Measurements from ENCODE around the gene PTOV1. TPM values are rescaled to one million over a fixed set of nuclear protein-coding genes. Genes with fewer than 3 reads are reported as not detected.

The PTOV1 gene
- total and polyA plus RNA-seq, 4 donors = 38.0 to 52.3 (median 41.3) TPM

DNA sequence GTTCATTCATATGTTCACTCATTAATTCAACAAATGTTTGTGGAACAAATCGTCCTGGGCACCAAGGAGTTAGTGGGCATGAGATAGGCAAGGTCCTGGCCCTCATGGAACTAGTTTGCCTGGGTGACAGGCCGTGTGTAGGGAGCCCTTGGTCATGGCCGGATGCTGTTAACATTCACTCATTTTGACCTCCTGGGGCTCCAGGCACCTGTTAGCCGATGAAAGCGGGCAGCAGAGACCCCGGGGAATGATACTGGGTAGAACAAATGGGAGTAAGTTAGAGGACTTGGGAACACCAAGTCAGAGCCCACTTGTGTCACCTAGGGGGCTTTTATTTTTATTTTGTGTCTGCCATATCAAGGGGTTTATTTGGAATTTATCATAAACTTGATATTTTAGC, 26.3 kb upstream of the PTOV1 start:
- Histone ChIP-seq H3K27ac (ENCODE audit: low read depth in 1 of 2, low read length in 2 of 2) (no peak overlapping the region), H3K4me1 (ENCODE audit: control insufficient read depth in 4 of 4, insufficient read depth in 4 of 4, low read length in 3 of 4) (no peaks in the 10 kb centered on the region), H3K36me3 (ENCODE audit: control insufficient read depth in 4 of 4, insufficient read depth in 3 of 4, low read depth in 1 of 4, low read length in 3 of 4) (peaks cover 0 to 21% (median 6%) of the 10 kb centered on the region in 4 donors), H3K27me3 (ENCODE audit: control insufficient read depth in 4 of 4, insufficient read depth in 4 of 4, low read length in 3 of 4) (no peaks in the 10 kb centered on the region), H3K4me3 (ENCODE audit: low read depth in 1 of 3, low read length in 3 of 3) (no peak overlapping the region), H3K9ac (ENCODE audit: low read depth in 1 of 2, low read length in 2 of 2) (no peak overlapping the region), H3K9me3 (ENCODE audit: control insufficient read depth in 4 of 4, low read length in 3 of 4) (no peaks in the 10 kb centered on the region)
- DNase-seq (ENCODE audit: low spot score) = no peak
- WGBS = 97% methylated on average over 6 of the region's 6 CpGs
- no peak for TF ChIP-seq EGR1 (IDR thresholded peaks at IDR 0.05; ENCODE audit: low read depth in 2 of 2)
- TF ChIP-seq, protein P1, sequence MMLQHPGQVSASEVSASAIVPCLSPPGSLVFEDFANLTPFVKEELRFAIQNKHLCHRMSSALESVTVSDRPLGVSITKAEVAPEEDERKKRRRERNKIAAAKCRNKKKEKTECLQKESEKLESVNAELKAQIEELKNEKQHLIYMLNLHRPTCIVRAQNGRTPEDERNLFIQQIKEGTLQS (IDR thresholded peaks at IDR 0.05) = no peak
- no peak for TF ChIP-seq SP1 (IDR thresholded peaks at IDR 0.05)
- TF ChIP-seq JUND (IDR thresholded peaks at IDR 0.05) = no peak
- TF ChIP-seq FOXA2 (IDR thresholded peaks at IDR 0.05) = no peak
- no peak for TF ChIP-seq MAX (IDR thresholded peaks at IDR 0.05)
- TF ChIP-seq, protein P2, sequence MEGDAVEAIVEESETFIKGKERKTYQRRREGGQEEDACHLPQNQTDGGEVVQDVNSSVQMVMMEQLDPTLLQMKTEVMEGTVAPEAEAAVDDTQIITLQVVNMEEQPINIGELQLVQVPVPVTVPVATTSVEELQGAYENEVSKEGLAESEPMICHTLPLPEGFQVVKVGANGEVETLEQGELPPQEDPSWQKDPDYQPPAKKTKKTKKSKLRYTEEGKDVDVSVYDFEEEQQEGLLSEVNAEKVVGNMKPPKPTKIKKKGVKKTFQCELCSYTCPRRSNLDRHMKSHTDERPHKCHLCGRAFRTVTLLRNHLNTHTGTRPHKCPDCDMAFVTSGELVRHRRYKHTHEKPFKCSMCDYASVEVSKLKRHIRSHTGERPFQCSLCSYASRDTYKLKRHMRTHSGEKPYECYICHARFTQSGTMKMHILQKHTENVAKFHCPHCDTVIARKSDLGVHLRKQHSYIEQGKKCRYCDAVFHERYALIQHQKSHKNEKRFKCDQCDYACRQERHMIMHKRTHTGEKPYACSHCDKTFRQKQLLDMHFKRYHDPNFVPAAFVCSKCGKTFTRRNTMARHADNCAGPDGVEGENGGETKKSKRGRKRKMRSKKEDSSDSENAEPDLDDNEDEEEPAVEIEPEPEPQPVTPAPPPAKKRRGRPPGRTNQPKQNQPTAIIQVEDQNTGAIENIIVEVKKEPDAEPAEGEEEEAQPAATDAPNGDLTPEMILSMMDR (IDR thresholded peaks at IDR 0.05; ENCODE audit: low read depth, low read length, missing input control) = no peak
- TF ChIP-seq RAD21 (IDR thresholded peaks at IDR 0.05) = no peak
- TF ChIP-seq HNF4A (conservative IDR thresholded peaks at IDR 0.05) = no peak
- no peak for TF ChIP-seq GABPA (IDR thresholded peaks at IDR 0.05 in 1 of 2, conservative IDR thresholded peaks at IDR 0.05 in 1 of 2)
- TF ChIP-seq NR2F2 (IDR thresholded peaks at IDR 0.05) = no peak
- no peak for TF ChIP-seq YY1 (IDR thresholded peaks at IDR 0.05)
- TF ChIP-seq FOXA1 (IDR thresholded peaks at IDR 0.05) = no peak
- TF ChIP-seq, protein P3, sequence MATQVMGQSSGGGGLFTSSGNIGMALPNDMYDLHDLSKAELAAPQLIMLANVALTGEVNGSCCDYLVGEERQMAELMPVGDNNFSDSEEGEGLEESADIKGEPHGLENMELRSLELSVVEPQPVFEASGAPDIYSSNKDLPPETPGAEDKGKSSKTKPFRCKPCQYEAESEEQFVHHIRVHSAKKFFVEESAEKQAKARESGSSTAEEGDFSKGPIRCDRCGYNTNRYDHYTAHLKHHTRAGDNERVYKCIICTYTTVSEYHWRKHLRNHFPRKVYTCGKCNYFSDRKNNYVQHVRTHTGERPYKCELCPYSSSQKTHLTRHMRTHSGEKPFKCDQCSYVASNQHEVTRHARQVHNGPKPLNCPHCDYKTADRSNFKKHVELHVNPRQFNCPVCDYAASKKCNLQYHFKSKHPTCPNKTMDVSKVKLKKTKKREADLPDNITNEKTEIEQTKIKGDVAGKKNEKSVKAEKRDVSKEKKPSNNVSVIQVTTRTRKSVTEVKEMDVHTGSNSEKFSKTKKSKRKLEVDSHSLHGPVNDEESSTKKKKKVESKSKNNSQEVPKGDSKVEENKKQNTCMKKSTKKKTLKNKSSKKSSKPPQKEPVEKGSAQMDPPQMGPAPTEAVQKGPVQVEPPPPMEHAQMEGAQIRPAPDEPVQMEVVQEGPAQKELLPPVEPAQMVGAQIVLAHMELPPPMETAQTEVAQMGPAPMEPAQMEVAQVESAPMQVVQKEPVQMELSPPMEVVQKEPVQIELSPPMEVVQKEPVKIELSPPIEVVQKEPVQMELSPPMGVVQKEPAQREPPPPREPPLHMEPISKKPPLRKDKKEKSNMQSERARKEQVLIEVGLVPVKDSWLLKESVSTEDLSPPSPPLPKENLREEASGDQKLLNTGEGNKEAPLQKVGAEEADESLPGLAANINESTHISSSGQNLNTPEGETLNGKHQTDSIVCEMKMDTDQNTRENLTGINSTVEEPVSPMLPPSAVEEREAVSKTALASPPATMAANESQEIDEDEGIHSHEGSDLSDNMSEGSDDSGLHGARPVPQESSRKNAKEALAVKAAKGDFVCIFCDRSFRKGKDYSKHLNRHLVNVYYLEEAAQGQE (IDR thresholded peaks at IDR 0.05) = no peak
- no peak for TF ChIP-seq RXRA (IDR thresholded peaks at IDR 0.05)
- no peak for TF ChIP-seq HNF4G (IDR thresholded peaks at IDR 0.05)
- TF ChIP-seq TAF1 (conservative IDR thresholded peaks at IDR 0.05) = no peak

- no peak for TF ChIP-seq SP1 (IDR thresholded peaks at IDR 0.05)
- TF ChIP-seq HNF4G (IDR thresholded peaks at IDR 0.05) = no peak
- TF ChIP-seq, protein P4, sequence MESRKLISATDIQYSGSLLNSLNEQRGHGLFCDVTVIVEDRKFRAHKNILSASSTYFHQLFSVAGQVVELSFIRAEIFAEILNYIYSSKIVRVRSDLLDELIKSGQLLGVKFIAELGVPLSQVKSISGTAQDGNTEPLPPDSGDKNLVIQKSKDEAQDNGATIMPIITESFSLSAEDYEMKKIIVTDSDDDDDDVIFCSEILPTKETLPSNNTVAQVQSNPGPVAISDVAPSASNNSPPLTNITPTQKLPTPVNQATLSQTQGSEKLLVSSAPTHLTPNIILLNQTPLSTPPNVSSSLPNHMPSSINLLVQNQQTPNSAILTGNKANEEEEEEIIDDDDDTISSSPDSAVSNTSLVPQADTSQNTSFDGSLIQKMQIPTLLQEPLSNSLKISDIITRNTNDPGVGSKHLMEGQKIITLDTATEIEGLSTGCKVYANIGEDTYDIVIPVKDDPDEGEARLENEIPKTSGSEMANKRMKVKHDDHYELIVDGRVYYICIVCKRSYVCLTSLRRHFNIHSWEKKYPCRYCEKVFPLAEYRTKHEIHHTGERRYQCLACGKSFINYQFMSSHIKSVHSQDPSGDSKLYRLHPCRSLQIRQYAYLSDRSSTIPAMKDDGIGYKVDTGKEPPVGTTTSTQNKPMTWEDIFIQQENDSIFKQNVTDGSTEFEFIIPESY (IDR thresholded peaks at IDR 0.05) = no peak
- TF ChIP-seq, protein P1 (IDR thresholded peaks at IDR 0.05) = no peak
- no peak for TF ChIP-seq YY1 (IDR thresholded peaks at IDR 0.05)
- TF ChIP-seq HNF4A (conservative IDR thresholded peaks at IDR 0.05) = no peak
- no peak for TF ChIP-seq FOXA1 (IDR thresholded peaks at IDR 0.05)
- no peak for TF ChIP-seq EGR1 (IDR thresholded peaks at IDR 0.05; ENCODE audit: low read depth in 2 of 2)
- no peak for TF ChIP-seq FOXA2 (IDR thresholded peaks at IDR 0.05)
- TF ChIP-seq RAD21 (IDR thresholded peaks at IDR 0.05) = no peak
- TF ChIP-seq TAF1 (conservative IDR thresholded peaks at IDR 0.05) = no peak
- WGBS = 95% methylated on average over 14 of the region's 14 CpGs
- Histone ChIP-seq H3K9me3 (ENCODE audit: control insufficient read depth in 4 of 4, low read length in 3 of 4) (no peaks in the 10 kb centered on the region), H3K27me3 (ENCODE audit: control insufficient read depth in 4 of 4, insufficient read depth in 4 of 4, low read length in 3 of 4) (no peaks in the 10 kb centered on the region), H3K27ac (ENCODE audit: low read depth in 1 of 2, low read length in 2 of 2) (no peak overlapping the region), H3K9ac (ENCODE audit: low read depth in 1 of 2, low read length in 2 of 2) (no peak overlapping the region), H3K4me1 (ENCODE audit: control insufficient read depth in 4 of 4, insufficient read depth in 4 of 4, low read length in 3 of 4) (no peaks in the 10 kb centered on the region), H3K36me3 (ENCODE audit: control insufficient read depth in 4 of 4, insufficient read depth in 3 of 4, low read depth in 1 of 4, low read length in 3 of 4) (peaks cover 0 to 33% (median 8%) of the 10 kb centered on the region in 4 donors), H3K4me3 (ENCODE audit: low read depth in 1 of 3, low read length in 3 of 3) (no peak overlapping the region)
- no peak for DNase-seq (ENCODE audit: low spot score)
Observed at GRCh38 chr19:49827034-49827433, 23.9 kb upstream of the PTOV1 start.
